ENCODE results near the gene PTK6. TPM values are rescaled to one million over a fixed set of nuclear protein-coding genes. Genes with fewer than 3 reads are reported as not detected.

The PTK6 gene
- total and polyA plus RNA-seq, 2 of the 13 experiments (the other 11 are each of a cell fraction or from before 2014, with no cell fraction given) = 0.08 TPM; not detected in 1

- 0 out of 2 replicates have a peak, but pooled peaks have one; percentile 17 for TF ChIP-seq RCOR2 (CRISPR knock-in tag; IDR thresholded peaks at IDR 0.05)
- TF ChIP-seq HNRNPLL (IDR thresholded peaks at IDR 0.05; ENCODE audit: low read depth, low read length, poor library complexity, severe bottlenecking) = peak; percentile 35
- 0 out of 2 replicates have a peak, but pooled peaks have one; percentile 10 for TF ChIP-seq RXRA (CRISPR knock-in tag; IDR thresholded peaks at IDR 0.05)
- TF ChIP-seq ZNF121 (CRISPR knock-in tag; IDR thresholded peaks at IDR 0.05) = peak; percentile 98
- TF ChIP-seq WIZ (CRISPR knock-in tag; IDR thresholded peaks at IDR 0.05) = 0 out of 2 replicates have a peak, but pooled peaks have one; percentile 21
- TF ChIP-seq MXD3 (CRISPR knock-in tag; IDR thresholded peaks at IDR 0.05) = peak; percentile 53; the same call in 1 of the 2 replicates
- peak; percentile 42; the same call in 1 of the 2 replicates for TF ChIP-seq ZBTB38 (CRISPR knock-in tag; IDR thresholded peaks at IDR 0.05)
- TF ChIP-seq REPIN1 (CRISPR knock-in tag; IDR thresholded peaks at IDR 0.05; ENCODE audit: borderline replicate concordance, low read depth) = no peak
- TF ChIP-seq TFE3 (CRISPR knock-in tag; IDR thresholded peaks at IDR 0.05) = 0 out of 2 replicates have a peak, but pooled peaks have one; percentile 20
- TF ChIP-seq ZNF17 (CRISPR knock-in tag; IDR thresholded peaks at IDR 0.05) = no peak
- TF ChIP-seq SPEN (CRISPR knock-in tag; IDR thresholded peaks at IDR 0.05; ENCODE audit: low read depth) = no peak
- TF ChIP-seq DDIT3 (CRISPR knock-in tag; IDR thresholded peaks at IDR 0.05) = no peak
- TF ChIP-seq MIER3 (CRISPR knock-in tag; IDR thresholded peaks at IDR 0.05; ENCODE audit: borderline replicate concordance) = no peak
- TF ChIP-seq FOSL2 (CRISPR knock-in tag; IDR thresholded peaks at IDR 0.05) = 0 out of 2 replicates have a peak, but pooled peaks have one; percentile 2
- no peak for TF ChIP-seq ZNF878 (CRISPR knock-in tag; IDR thresholded peaks at IDR 0.05)
- no peak for TF ChIP-seq ZNF446 (CRISPR knock-in tag; IDR thresholded peaks at IDR 0.05)
- no peak for TF ChIP-seq ZNF160 (CRISPR knock-in tag; IDR thresholded peaks at IDR 0.05)
- TF ChIP-seq ERF (CRISPR knock-in tag; IDR thresholded peaks at IDR 0.05) = 0 out of 2 replicates have a peak, but pooled peaks have one; percentile 30
- no peak for TF ChIP-seq FOXP1 (IDR thresholded peaks at IDR 0.05)
- no peak for TF ChIP-seq FOXP1 (CRISPR knock-in tag; IDR thresholded peaks at IDR 0.05)
- 0 out of 4 replicates have a peak, but pooled peaks of 1 of the 2 experiments have one; percentile 15 for TF ChIP-seq KLF16 (CRISPR knock-in tag; IDR thresholded peaks at IDR 0.05)
Measured at GRCh38 chr20:63582382-63583063, 45.3 kb upstream of the PTK6 start (continued).

Data from HepG2 (cell line).